Hair follicular keratinocyte (primary cell): ENCODE measurements around the gene AKIRIN1. TPM values are rescaled to one million over a fixed set of nuclear protein-coding genes. Genes with fewer than 3 reads are reported as not detected.

Experiments
- total RNA-seq: library from RNA; depleted of rRNA; stranded (reverse); fragments of >200 nt; gene quantifications from 2 replicates; pipeline ENCODE4 v1.2.3, GENCODE V29; 2015

AKIRIN1 gene, protein sequence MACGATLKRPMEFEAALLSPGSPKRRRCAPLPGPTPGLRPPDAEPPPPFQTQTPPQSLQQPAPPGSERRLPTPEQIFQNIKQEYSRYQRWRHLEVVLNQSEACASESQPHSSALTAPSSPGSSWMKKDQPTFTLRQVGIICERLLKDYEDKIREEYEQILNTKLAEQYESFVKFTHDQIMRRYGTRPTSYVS
- 46.1 and 47.2 TPM in 2 replicates for total RNA-seq

GRCh38 chr1:38990738-38991637 lies at the start of gene AKIRIN1:
TSS of gene AKIRIN1 (plus strand) at chr1:38991276. CDS start at chr1:38991381, 105 bp downstream.

GRCh38 chr1:38941527-38942019 lies 49.5 kb upstream of the AKIRIN1 start, which contains the start of gene RHBDL2:
TSS of gene RHBDL2 (minus strand) at chr1:38941830. CDS start at chr1:38919212, 22,618 bp downstream.

GRCh38 chr1:39026051-39026865 lies 35.2 kb downstream of the AKIRIN1 start, which contains the start of gene NDUFS5:
TSS of gene NDUFS5 (plus strand) at chr1:39026350. CDS start at chr1:39028725, 2,375 bp downstream.

Other genes with a start within 250 kb of the AKIRIN1 start
- 10.1 and 10.9 TPM in 2 replicates for gene RRAGC, start 131.5 kb upstream of the AKIRIN1 start, total RNA-seq
- gene MYCBP, start 117.9 kb upstream of the AKIRIN1 start, total RNA-seq: 32.8 and 47.2 TPM in 2 replicates
- gene GJA9, start 109.7 kb upstream of the AKIRIN1 start, total RNA-seq: 0.08 TPM in 1 of 2 replicates, not detected in the other
- 3.9 and 8.7 TPM in 2 replicates for gene RHBDL2, start 49.4 kb upstream of the AKIRIN1 start, total RNA-seq
- 485 and 577 TPM in 2 replicates for gene NDUFS5, start 35.1 kb downstream of the AKIRIN1 start, total RNA-seq
- gene MACF1, start 213.4 kb downstream of the AKIRIN1 start, total RNA-seq: 77.8 and 127 TPM in 2 replicates